ENCODE data around the gene NQO2. TPM values are rescaled to one million over a fixed set of nuclear protein-coding genes. Genes with fewer than 3 reads are reported as not detected.

NQO2 gene
- total RNA-seq, 1 donor from 2014 or later, result 28.1 TPM

GRCh38 chr6:3035397-3035796 lies 35.7 kb downstream of the NQO2 start:
- H3K27me3 Mint-ChIP-seq (ENCODE audit: unreplicated experiment), result peaks cover 2% of the 10 kb centered on the region
- H3K4me1 Mint-ChIP-seq (ENCODE audit: low read depth, unreplicated experiment), result peaks cover 14% of the 10 kb centered on the region
- H3K36me3 Mint-ChIP-seq (ENCODE audit: unreplicated experiment), result no peaks in the 10 kb centered on the region
- no peak for DNase-seq
- peaks cover 8% of the 10 kb centered on the region for H3K9me3 Mint-ChIP-seq (ENCODE audit: unreplicated experiment)
- no peak for TF ChIP-seq CTCF (IDR thresholded peaks at IDR 0.05; ENCODE audit: partially characterized antibody, unreplicated experiment)
- no peak overlapping the region for H3K4me3 Mint-ChIP-seq (ENCODE audit: unreplicated experiment)
- no peak overlapping the region for H3K27ac Mint-ChIP-seq (ENCODE audit: unreplicated experiment)

GRCh38 chr6:3036861-3037637 lies 37.4 kb downstream of the NQO2 start:
- no peak overlapping the region for H3K4me3 Mint-ChIP-seq (ENCODE audit: unreplicated experiment)

GRCh38 chr6:3037638-3038365 lies 38.1 kb downstream of the NQO2 start:
- Mint-ChIP-seq H3K9me3 (ENCODE audit: unreplicated experiment) (peaks cover 6% of the 10 kb centered on the region), H3K36me3 (ENCODE audit: unreplicated experiment) (no peaks in the 10 kb centered on the region), H3K4me3 (ENCODE audit: unreplicated experiment) (no peak overlapping the region)

More at GRCh38 chr6:3036861-3037637, 37.4 kb downstream of the NQO2 start:
- DNase-seq, result no peak
- Mint-ChIP-seq H3K27ac (ENCODE audit: unreplicated experiment) (no peak overlapping the region), H3K9me3 (ENCODE audit: unreplicated experiment) (peaks cover 6% of the 10 kb centered on the region), H3K36me3 (ENCODE audit: unreplicated experiment) (no peaks in the 10 kb centered on the region), H3K27me3 (ENCODE audit: unreplicated experiment) (peaks cover 2% of the 10 kb centered on the region), H3K4me1 (ENCODE audit: low read depth, unreplicated experiment) (peaks cover 14% of the 10 kb centered on the region)
- no peak for TF ChIP-seq CTCF (IDR thresholded peaks at IDR 0.05; ENCODE audit: partially characterized antibody, unreplicated experiment)

GRCh38 chr6:3039384-3039783 lies 39.7 kb downstream of the NQO2 start:
- no peak for DNase-seq
- Mint-ChIP-seq H3K9me3 (ENCODE audit: unreplicated experiment) (peaks cover 6% of the 10 kb centered on the region), H3K36me3 (ENCODE audit: unreplicated experiment) (no peaks in the 10 kb centered on the region), H3K4me1 (ENCODE audit: low read depth, unreplicated experiment) (peaks cover 14% of the 10 kb centered on the region), H3K4me3 (ENCODE audit: unreplicated experiment) (no peak overlapping the region), H3K27ac (ENCODE audit: unreplicated experiment) (no peak overlapping the region), H3K27me3 (ENCODE audit: unreplicated experiment) (peaks cover 2% of the 10 kb centered on the region)
- TF ChIP-seq CTCF (IDR thresholded peaks at IDR 0.05; ENCODE audit: partially characterized antibody, unreplicated experiment), result no peak

More at GRCh38 chr6:3037638-3038365, 38.1 kb downstream of the NQO2 start:
- DNase-seq, result no peak
- H3K27me3 Mint-ChIP-seq (ENCODE audit: unreplicated experiment), result peaks cover 2% of the 10 kb centered on the region
- no peak for TF ChIP-seq CTCF (IDR thresholded peaks at IDR 0.05; ENCODE audit: partially characterized antibody, unreplicated experiment)
- peaks cover 14% of the 10 kb centered on the region for H3K4me1 Mint-ChIP-seq (ENCODE audit: low read depth, unreplicated experiment)
- peak overlapping the region; percentile 31 for H3K27ac Mint-ChIP-seq (ENCODE audit: unreplicated experiment)

- TF ChIP-seq CTCF (IDR thresholded peaks at IDR 0.05; ENCODE audit: partially characterized antibody, unreplicated experiment), result no peak
- DNase-seq, result no peak
- Mint-ChIP-seq H3K36me3 (ENCODE audit: unreplicated experiment) (no peaks in the 10 kb centered on the region), H3K4me1 (ENCODE audit: low read depth, unreplicated experiment) (peaks cover 14% of the 10 kb centered on the region), H3K4me3 (ENCODE audit: unreplicated experiment) (no peak overlapping the region), H3K27ac (ENCODE audit: unreplicated experiment) (no peak overlapping the region), H3K9me3 (ENCODE audit: unreplicated experiment) (no peaks in the 10 kb centered on the region), H3K27me3 (ENCODE audit: unreplicated experiment) (no peaks in the 10 kb centered on the region)
Observed at GRCh38 chr6:3041147-3041546, 41.5 kb downstream of the NQO2 start.

Data from glutamatergic neuron (in vitro differentiated cells).